Neutrophil (primary cell): ENCODE results near the gene PRRG1.
"Not testable (repeated sequence)": the region's sequence is repeated elsewhere in the genome, so short reads cannot be mapped to it uniquely, and the experiment has no call there.

Experiments used
- H3K27ac ChIP-seq: fragments of 200-600 bp; sonication (generic); 2 replicates; pipeline ENCODE4 v1.5.1; 2016; ENCODE audit warnings: mild to moderate bottlenecking, moderate library complexity
- H3K27me3 ChIP-seq: fragments of 200-600 bp; sonication (generic); 2 replicates; pipeline ENCODE4 v1.6.0; 2016; ENCODE audit warnings: mild to moderate bottlenecking
- H3K36me3 ChIP-seq: fragments of 200-600 bp; sonication (generic); 2 replicates; pipeline ENCODE4 v1.5.1; 2017
- H3K4me1 ChIP-seq, 2 experiments: fragments of 200-600 bp in 1 of 2; sonication (generic) in 1 of 2; 1 replicate in 1 of 2; 2 replicates in 1 of 2; pipeline versions ENCODE4 v1.5.1 to v1.6.1; 2013 to 2016; ENCODE audit warnings: low read depth in 1 of 2, low read length in 1 of 2, mild to moderate bottlenecking in 1 of 2, moderate library complexity in 1 of 2; ENCODE audit not compliant: control insufficient read depth in 1 of 2, insufficient read depth in 1 of 2
- H3K4me3 ChIP-seq, 2 experiments: fragments of 200-600 bp in 1 of 2; sonication (generic) in 1 of 2; 1 replicate in 1 of 2; 2 replicates in 1 of 2; pipeline ENCODE4 v1.5.1; 2013 to 2016; ENCODE audit warnings: low read depth in 1 of 2, low read length in 1 of 2, mild to moderate bottlenecking in 1 of 2, moderate library complexity in 1 of 2
- H3K9me3 ChIP-seq: fragments of 200-600 bp; sonication (generic); 2 replicates; pipeline ENCODE4 v1.5.1; 2016
- CTCF ChIP-seq: fragments of 200-600 bp; sonication (generic); IDR thresholded peaks from 2 replicates; pipeline ENCODE4 v1.5.1; 2016; ENCODE audit warnings: antibody characterized with exemption

PRRG1 gene

GRCh38 chrX:37485429-37485828, 136.3 kb downstream of the PRRG1 start:
- Histone ChIP-seq H3K4me3 (no peak overlapping the region), H3K27ac (no peak overlapping the region), H3K9me3 (no peaks in the 10 kb centered on the region), H3K4me1 (no peaks in the 10 kb centered on the region), H3K27me3 (no peaks in the 10 kb centered on the region), H3K36me3 (no peaks in the 10 kb centered on the region)
- no peak for TF ChIP-seq CTCF

GRCh38 chrX:37487271-37487670, 138.1 kb downstream of the PRRG1 start:
- TF ChIP-seq CTCF = no peak
- Histone ChIP-seq H3K36me3 (no peaks in the 10 kb centered on the region), H3K27ac (no peak overlapping the region), H3K9me3 (no peaks in the 10 kb centered on the region), H3K4me3 (no peak overlapping the region), H3K4me1 (no peaks in the 10 kb centered on the region), H3K27me3 (no peaks in the 10 kb centered on the region)

GRCh38 chrX:37488323-37488722, 139.2 kb downstream of the PRRG1 start:
- H3K4me3 ChIP-seq = no peak overlapping the region
- TF ChIP-seq CTCF = no peak
- no peaks in the 10 kb centered on the region for H3K9me3 ChIP-seq
- no peaks in the 10 kb centered on the region for H3K27me3 ChIP-seq
- H3K27ac ChIP-seq = no peak overlapping the region
- no peaks in the 10 kb centered on the region for H3K36me3 ChIP-seq
- no peaks in the 10 kb centered on the region for H3K4me1 ChIP-seq

GRCh38 chrX:37491686-37492085, 142.5 kb downstream of the PRRG1 start:
- Histone ChIP-seq H3K27me3 (no peaks in the 10 kb centered on the region), H3K4me1 (no peaks in the 10 kb centered on the region), H3K27ac (no peak overlapping the region), H3K9me3 (no peaks in the 10 kb centered on the region), H3K36me3 (no peaks in the 10 kb centered on the region), H3K4me3 (no peak overlapping the region)
- TF ChIP-seq CTCF = no peak

GRCh38 chrX:37495760-37496159, 146.6 kb downstream of the PRRG1 start:
- not testable (repeated sequence) for H3K9me3 ChIP-seq, H3K27me3 ChIP-seq, H3K4me3 ChIP-seq, H3K36me3 ChIP-seq, H3K27ac ChIP-seq, H3K4me1 ChIP-seq

- H3K9me3 ChIP-seq, H3K36me3 ChIP-seq, H3K4me1 ChIP-seq, H3K27ac ChIP-seq, H3K4me3 ChIP-seq, H3K27me3 ChIP-seq: not testable (repeated sequence)
These were observed 148.0 kb downstream of the PRRG1 start for GRCh38 chrX:37497126-37497525.

- not testable (repeated sequence) for H3K9me3 ChIP-seq, H3K27ac ChIP-seq, H3K4me3 ChIP-seq, H3K27me3 ChIP-seq, H3K4me1 ChIP-seq, H3K36me3 ChIP-seq
These were observed 149.2 kb downstream of the PRRG1 start for GRCh38 chrX:37498323-37498722.

GRCh38 chrX:37499649-37500048, 150.5 kb downstream of the PRRG1 start:
- H3K4me3 ChIP-seq, H3K36me3 ChIP-seq, H3K9me3 ChIP-seq, H3K4me1 ChIP-seq, H3K27ac ChIP-seq, H3K27me3 ChIP-seq: not testable (repeated sequence)
